ENCODE measurements around the gene CHD1L. TPM values are rescaled to one million over a fixed set of nuclear protein-coding genes. Genes with fewer than 3 reads are reported as not detected.

CHD1L gene
- total and polyA plus RNA-seq, 2 of the 13 experiments (the other 11 are each of a cell fraction or from before 2014, with no cell fraction given): 74.3 to 111 TPM

DNA sequence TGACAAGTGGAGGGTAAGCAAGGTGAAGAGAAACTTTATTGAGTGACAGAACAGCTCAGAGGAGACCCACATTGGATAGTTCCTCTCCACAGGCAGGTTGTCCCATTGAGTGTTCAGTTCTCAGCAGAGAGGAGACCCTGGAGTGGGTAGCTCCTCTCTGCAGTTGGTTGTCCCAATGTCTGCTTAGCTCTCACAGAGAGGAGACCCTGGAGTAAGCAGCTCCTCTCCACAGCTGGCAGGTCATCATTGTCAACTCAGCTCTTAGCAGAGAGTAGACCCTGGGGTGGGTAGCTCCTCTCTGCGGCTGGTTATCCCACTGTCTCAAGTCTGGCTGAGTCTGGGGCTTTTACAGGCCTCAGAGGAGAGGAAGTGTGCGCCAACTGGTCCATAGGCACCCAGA, 6.0 kb upstream of the CHD1L start:
- no TSS peak for BruUV-seq (replicated peaks)
- Histone ChIP-seq H3K36me3 (replicated peaks in 1 of 2; ENCODE audit: control insufficient read depth in 1 of 2, insufficient read depth in 2 of 2, low read length in 2 of 2) (no peaks in the 10 kb centered on the region; a peak in 1 of 5 replicates), H3K9me3 (ENCODE audit: low read length) (no peaks in the 10 kb centered on the region), H3K4me3 (replicated peaks in 1 of 3; ENCODE audit: insufficient read depth in 1 of 3, low read depth in 2 of 3, low read length in 3 of 3) (no peak overlapping the region), H3K27ac (ENCODE audit: extremely low read length, insufficient read depth, low read length) (peak overlapping the region; percentile 93), H3K4me1 (ENCODE audit: insufficient read depth, low read length) (peaks cover 87% of the 10 kb centered on the region), H3K79me2 (ENCODE audit: insufficient read depth, low read length) (no peaks in the 10 kb centered on the region), H2AFZ (ENCODE audit: low read length) (no peak overlapping the region), H3K27me3 (ENCODE audit: control insufficient read depth in 1 of 2, insufficient read depth in 2 of 2, low read length in 2 of 2) (no peaks in the 10 kb centered on the region), H3K4me2 (ENCODE audit: low read depth, low read length) (no peak overlapping the region; the same call in 1 of the 2 replicates), H4K20me1 (ENCODE audit: insufficient read depth, low read length) (no peaks in the 10 kb centered on the region), H3K9ac (ENCODE audit: insufficient read depth, low read depth, low read length) (peak overlapping the region; percentile 53; the same call in 1 of the 2 replicates)
- ATAC-seq (no peak), DNase-seq (ENCODE audit: low spot score) (no peak), FAIRE-seq (no peak)
- in situ Hi-C loops (cut with HindIII; ENCODE audit: extremely low pct_ligation_motif_present, low pct_unique_long_range_greater_than_20kb) (no loop called here), intact Hi-C loops (cut with micrococcal nuclease; ENCODE audit: unreplicated experiment) (loop anchor here (5.0 kb wide), 1 partner anchor 34 kb away; no protein-coding TSS in a partner anchor)
- WGBS (ENCODE audit: low lambda C conversion rate): no CpG with 5 or more reads among the region's 2 CpGs
- POLR2A ChIA-PET: interaction anchor here (0.9 to 5.3 kb wide), 4 partner anchors 12 to 66 kb away, joined by 3 to 101 read pairs (median 91); partner anchors contain the start of genes FMO5 and PRKAB2
- CTCF ChIA-PET (ENCODE audit: low intra/inter-chr PET ratio, low total read pairs): no interaction called here
- TF ChIP-seq CHD2 (IDR thresholded peaks at IDR 0.05; ENCODE audit: low read depth, low read length): no peak
- TF ChIP-seq, protein P1, sequence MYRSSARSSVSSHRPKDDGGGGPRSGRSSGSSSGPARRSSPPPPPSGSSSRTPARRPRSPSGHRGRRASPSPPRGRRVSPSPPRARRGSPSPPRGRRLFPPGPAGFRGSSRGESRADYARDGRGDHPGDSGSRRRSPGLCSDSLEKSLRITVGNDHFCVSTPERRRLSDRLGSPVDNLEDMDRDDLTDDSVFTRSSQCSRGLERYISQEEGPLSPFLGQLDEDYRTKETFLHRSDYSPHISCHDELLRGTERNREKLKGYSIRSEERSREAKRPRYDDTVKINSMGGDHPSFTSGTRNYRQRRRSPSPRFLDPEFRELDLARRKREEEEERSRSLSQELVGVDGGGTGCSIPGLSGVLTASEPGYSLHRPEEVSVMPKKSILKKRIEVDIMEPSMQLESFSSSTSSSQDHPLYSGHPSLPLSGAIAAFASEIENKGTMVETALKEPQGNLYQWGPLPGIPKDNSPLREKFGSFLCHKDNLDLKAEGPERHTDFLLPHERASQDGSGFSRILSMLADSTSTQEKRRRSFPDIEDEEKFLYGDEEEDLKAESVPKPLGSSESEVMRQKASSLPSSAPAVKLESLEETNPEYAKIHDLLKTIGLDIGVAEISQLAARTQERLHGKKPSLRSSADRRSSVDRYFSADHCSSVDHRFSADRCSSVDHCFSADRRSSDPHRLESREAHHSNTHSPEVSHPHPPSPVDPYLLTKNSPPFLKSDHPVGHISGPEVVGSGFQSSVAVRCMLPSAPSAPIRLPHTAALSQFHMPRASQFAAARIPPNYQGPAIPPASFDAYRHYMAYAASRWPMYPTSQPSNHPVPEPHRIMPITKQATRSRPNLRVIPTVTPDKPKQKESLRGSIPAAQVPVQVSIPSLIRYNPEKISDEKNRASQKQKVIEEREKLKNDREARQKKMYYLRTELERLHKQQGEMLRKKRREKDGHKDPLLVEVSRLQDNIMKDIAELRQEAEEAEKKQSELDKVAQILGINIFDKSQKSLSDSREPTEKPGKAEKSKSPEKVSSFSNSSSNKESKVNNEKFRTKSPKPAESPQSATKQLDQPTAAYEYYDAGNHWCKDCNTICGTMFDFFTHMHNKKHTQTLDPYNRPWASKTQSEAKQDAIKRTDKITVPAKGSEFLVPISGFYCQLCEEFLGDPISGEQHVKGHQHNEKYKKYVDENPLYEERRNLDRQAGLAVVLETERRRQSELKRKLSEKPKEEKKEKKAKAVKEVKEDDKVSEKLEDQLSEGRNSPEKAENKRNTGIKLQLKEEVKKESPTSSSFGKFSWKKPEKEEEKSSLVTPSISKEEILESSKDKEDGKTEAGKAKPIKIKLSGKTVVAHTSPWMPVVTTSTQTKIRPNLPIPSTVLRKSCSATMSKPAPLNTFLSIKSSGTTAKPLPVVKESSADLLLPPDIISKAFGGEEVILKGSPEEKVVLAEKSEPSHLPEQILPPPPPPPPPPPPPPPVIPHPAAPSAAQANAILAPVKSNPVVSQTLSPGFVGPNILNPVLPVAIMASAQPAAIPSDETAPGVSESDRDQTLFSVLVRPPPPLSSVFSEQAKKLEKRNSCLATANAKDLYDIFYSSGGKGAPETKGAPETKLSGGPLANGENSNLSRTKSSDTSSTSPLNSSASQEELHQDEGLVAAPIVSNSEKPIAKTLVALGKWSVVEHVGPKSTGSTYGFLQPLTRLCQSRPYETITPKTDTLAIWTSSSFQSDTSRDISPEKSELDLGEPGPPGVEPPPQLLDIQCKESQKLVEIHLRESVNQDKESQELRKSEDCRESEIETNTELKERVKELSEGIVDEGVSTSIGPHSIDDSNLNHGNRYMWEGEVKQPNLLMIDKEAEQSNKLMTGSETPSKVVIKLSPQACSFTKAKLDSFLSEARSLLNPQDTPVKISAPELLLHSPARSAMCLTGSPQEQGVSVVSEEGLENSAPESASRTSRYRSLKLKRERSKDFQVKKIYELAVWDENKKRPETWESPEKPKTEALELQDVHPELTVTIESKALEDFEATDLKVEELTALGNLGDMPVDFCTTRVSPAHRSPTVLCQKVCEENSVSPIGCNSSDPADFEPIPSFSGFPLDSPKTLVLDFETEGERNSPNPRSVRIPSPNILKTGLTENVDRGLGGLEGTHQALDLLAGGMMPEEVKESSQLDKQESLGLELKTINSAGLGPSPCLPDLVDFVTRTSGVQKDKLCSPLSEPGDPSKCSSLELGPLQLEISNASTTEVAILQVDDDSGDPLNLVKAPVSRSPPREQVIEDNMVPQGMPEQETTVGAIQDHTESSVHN (CRISPR knock-in tag; IDR thresholded peaks at IDR 0.05): no peak
- no peak for TF ChIP-seq JUNB (CRISPR knock-in tag; IDR thresholded peaks at IDR 0.05; ENCODE audit: borderline replicate concordance)
- TF ChIP-seq, protein P2, sequence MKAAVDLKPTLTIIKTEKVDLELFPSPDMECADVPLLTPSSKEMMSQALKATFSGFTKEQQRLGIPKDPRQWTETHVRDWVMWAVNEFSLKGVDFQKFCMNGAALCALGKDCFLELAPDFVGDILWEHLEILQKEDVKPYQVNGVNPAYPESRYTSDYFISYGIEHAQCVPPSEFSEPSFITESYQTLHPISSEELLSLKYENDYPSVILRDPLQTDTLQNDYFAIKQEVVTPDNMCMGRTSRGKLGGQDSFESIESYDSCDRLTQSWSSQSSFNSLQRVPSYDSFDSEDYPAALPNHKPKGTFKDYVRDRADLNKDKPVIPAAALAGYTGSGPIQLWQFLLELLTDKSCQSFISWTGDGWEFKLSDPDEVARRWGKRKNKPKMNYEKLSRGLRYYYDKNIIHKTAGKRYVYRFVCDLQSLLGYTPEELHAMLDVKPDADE (CRISPR knock-in tag; IDR thresholded peaks at IDR 0.05): no peak
- no peak for TF ChIP-seq SRF (IDR thresholded peaks at IDR 0.05; ENCODE audit: low read depth, low read length)
- no peak for TF ChIP-seq IKZF4 (CRISPR knock-in tag; IDR thresholded peaks at IDR 0.05; ENCODE audit: borderline replicate concordance, low read depth, not compliant biosample characterization)
- TF ChIP-seq JUN (CRISPR knock-in tag; IDR thresholded peaks at IDR 0.05): no peak
- TF ChIP-seq, protein P3, sequence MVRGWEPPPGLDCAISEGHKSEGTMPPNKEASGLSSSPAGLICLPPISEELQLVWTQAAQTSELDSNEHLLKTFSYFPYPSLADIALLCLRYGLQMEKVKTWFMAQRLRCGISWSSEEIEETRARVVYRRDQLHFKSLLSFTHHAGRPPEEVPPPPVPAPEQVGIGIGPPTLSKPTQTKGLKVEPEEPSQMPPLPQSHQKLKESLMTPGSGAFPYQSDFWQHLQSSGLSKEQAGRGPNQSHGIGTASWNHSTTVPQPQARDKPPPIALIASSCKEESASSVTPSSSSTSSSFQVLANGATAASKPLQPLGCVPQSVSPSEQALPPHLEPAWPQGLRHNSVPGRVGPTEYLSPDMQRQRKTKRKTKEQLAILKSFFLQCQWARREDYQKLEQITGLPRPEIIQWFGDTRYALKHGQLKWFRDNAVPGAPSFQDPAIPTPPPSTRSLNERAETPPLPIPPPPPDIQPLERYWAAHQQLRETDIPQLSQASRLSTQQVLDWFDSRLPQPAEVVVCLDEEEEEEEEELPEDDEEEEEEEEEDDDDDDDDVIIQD (CRISPR knock-in tag; IDR thresholded peaks at IDR 0.05; ENCODE audit: low read depth): no peak
- no peak for TF ChIP-seq ZNF251 (CRISPR knock-in tag; IDR thresholded peaks at IDR 0.05)
- TF ChIP-seq ZNF460 (CRISPR knock-in tag; IDR thresholded peaks at IDR 0.05; ENCODE audit: borderline replicate concordance): no peak
- TF ChIP-seq ZMAT3 (CRISPR knock-in tag; conservative IDR thresholded peaks at IDR 0.05): no peak
- TF ChIP-seq ATF7-NPFF (CRISPR knock-in tag; IDR thresholded peaks at IDR 0.05; ENCODE audit: low read depth): no peak
